GM19043 (cell line): ENCODE data around the gene SHISA9.
"Not testable (repeated sequence)": the region's sequence is repeated elsewhere in the genome, so short reads cannot be mapped to it uniquely, and the experiment has no call there.

Experiments used
- ATAC-seq: cut with Tn5 transposase; IDR thresholded peaks from one replicate; pipeline ENCODE4 v1.9.1; 2021; ENCODE audit warnings: low read depth; ENCODE audit not compliant: unreplicated experiment

SHISA9 gene

GRCh38 chr16:12899529-12900143 is 1.8 kb upstream of the SHISA9 start:
- no peak for ATAC-seq

GRCh38 chr16:12900156-12900555 is 1.2 kb upstream of the SHISA9 start:
- no peak for ATAC-seq

- ATAC-seq = no peak
Observed at GRCh38 chr16:12900599-12901203, 697 bp upstream of the SHISA9 start.

- no peak for ATAC-seq
Observed at GRCh38 chr16:12901204-12901596, 198 bp upstream of the SHISA9 start.

GRCh38 chr16:12902511-12903372 is 1.3 kb downstream of the SHISA9 start:
- no peak for ATAC-seq

GRCh38 chr16:12903407-12904328 is 2.3 kb downstream of the SHISA9 start:
- ATAC-seq = no peak

GRCh38 chr16:12904329-12904671 is 2.9 kb downstream of the SHISA9 start:
- no peak for ATAC-seq

- ATAC-seq = no peak
Observed at GRCh38 chr16:12906271-12906670, 4.9 kb downstream of the SHISA9 start.

- ATAC-seq = no peak
Observed at GRCh38 chr16:12906765-12907516, 5.5 kb downstream of the SHISA9 start.

GRCh38 chr16:12907670-12908233 is 6.4 kb downstream of the SHISA9 start:
- ATAC-seq = no peak

GRCh38 chr16:12917246-12917645 is 15.8 kb downstream of the SHISA9 start:
- no peak for ATAC-seq

- no peak for ATAC-seq
Observed at GRCh38 chr16:12917653-12918052, 16.3 kb downstream of the SHISA9 start.

GRCh38 chr16:12920739-12921138 is 19.3 kb downstream of the SHISA9 start:
- ATAC-seq = no peak

GRCh38 chr16:12923640-12924039 is 22.2 kb downstream of the SHISA9 start:
- ATAC-seq = not testable (repeated sequence)

GRCh38 chr16:12925026-12925800 is 23.8 kb downstream of the SHISA9 start:
- ATAC-seq = no peak

GRCh38 chr16:12927591-12927990 is 26.2 kb downstream of the SHISA9 start:
- ATAC-seq = no peak

GRCh38 chr16:12930881-12931280 is 29.5 kb downstream of the SHISA9 start:
- ATAC-seq = no peak

GRCh38 chr16:12936391-12936790 is 35.0 kb downstream of the SHISA9 start:
- no peak for ATAC-seq

- no peak for ATAC-seq
Observed at GRCh38 chr16:12941896-12942295, 40.5 kb downstream of the SHISA9 start.
